GM21723 (cell line): Measurements from ENCODE around the gene BEGAIN.

ENCODE experiments used
- ATAC-seq: cut with Tn5 transposase; IDR thresholded peaks from one replicate; pipeline ENCODE4 v1.9.1; 2021; ENCODE audit warnings: mild to moderate bottlenecking, moderate library complexity; ENCODE audit not compliant: unreplicated experiment

The BEGAIN gene

GRCh38 chr14:100601914-100602313, 14.7 kb upstream of the BEGAIN start:
- ATAC-seq: no peak

- no peak for ATAC-seq
These were observed 13.8 kb upstream of the BEGAIN start for GRCh38 chr14:100601064-100601463.

DNA sequence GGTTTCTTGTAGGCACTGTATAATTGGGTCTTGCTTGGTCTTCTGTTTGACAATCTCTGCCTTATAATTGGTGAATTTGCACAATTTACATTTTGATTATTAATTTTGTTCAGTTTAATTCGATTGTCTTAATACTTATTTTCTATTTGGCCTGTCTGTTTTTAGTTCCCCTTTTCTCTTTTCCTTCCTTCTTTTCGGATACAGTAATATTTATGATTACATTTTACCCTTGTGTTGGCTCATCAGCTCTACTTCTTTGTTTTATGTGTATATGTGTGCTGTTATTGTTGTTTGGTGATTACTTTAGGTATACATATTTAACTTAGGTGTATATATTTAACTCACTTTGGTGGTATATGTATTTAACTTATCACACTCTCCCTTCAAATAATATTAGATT, 12.8 kb upstream of the BEGAIN start:
- no peak for ATAC-seq

- ATAC-seq: no peak
These were observed 7.4 kb upstream of the BEGAIN start for GRCh38 chr14:100594625-100594951.

- ATAC-seq: no peak
These were observed 6.8 kb upstream of the BEGAIN start for GRCh38 chr14:100593751-100594624.

DNA sequence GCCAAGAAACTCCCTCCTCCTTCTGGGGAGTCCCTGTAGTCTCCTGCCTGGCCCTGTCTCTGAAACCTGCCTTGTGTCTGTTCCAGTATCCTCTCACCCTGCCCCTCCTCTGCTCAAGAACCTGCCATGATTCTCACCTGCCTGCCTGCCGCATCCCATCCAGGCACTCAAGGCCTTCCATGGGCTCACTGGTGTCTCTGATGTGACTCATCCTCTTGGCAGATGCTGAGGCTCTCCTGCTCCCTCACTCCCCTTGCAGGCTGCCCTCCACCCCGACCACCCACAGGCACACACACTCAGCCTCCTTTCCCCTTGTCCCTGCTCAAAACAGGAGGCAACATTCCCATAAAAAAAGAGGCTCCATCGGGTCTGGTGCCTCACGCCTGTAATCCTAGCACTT, 5.8 kb upstream of the BEGAIN start:
- no peak for ATAC-seq

- ATAC-seq: no peak
These were observed 5.3 kb upstream of the BEGAIN start for GRCh38 chr14:100592461-100592891.

DNA sequence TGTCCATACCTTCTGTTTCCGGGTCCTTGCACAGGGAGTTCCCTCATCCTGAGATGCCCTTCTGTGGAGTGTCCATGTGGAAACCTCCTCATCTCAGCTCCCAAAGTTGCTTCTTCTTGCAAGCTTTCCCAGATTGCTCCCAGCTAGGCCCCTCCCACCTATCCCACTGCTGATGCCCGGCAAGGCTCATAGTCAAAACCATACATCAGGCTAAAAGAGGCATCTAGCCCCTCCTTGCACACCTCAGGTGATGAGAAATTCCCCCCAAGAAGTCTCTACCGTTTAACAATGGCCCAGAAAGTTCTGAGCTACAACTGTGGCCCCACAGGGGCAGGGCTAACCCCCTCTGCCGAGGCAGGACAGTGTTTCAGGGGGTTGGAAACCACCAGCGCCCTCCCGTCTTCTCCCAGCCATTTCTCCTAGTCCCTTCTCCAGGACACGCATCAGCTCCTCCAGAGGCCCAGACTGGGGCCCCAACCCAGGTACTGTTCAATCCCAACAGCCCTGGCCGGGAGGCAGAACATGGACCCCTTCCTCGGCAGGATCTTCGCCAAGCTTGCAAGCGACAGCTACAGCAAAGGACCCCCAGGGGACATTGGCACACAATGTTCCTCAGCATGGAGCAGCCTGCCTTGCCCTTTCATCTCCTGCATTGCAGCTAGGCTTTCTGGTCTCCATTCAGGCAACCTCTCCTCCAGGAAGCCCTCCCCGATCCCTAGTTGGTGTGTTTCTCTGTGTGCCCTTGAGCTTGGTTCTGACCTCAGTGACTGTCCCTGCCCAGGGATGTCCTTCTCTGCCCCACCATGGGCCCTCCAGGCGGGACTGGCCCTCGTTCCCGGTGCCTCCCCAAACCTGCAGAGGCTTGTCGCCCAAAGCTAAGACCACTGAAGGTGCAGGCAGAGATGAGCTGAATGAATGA, 4.5 kb upstream of the BEGAIN start:
- no peak for ATAC-seq

DNA sequence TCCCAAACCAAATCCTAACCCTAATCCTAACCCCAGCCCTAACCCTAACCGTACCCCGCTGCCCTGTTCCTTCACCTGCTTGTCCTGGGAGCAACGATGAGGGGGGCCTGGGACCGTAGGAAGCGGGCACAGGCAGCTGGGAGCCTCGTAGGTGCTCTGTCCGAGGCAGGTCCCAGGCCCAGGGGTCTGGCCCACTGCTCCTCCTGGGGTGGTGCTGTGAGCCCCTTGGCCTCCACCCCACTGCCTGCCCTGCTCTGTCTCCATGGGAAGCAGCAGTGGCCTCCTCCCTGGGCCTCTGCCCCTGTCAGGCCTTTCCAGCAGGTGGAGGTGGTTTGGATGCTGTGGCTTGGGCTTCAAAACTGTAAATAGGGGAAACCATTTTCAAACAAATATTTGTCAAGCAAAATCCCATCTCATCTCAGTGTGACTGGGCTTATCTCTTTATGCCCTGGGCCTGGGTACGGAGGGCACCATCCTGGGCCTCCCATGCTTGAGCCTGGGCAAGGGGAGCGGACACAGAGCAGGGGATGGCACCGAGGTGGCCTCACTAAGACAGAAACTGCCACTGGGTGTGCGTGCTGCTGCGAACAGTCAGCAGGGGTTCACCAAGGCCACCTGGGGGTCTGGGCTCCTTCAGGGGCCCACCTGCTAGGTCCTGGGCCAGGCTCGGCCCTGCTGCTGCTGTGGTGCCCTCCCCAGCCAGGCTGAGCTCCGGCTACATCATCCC, 3.7 kb upstream of the BEGAIN start:
- ATAC-seq: no peak

DNA sequence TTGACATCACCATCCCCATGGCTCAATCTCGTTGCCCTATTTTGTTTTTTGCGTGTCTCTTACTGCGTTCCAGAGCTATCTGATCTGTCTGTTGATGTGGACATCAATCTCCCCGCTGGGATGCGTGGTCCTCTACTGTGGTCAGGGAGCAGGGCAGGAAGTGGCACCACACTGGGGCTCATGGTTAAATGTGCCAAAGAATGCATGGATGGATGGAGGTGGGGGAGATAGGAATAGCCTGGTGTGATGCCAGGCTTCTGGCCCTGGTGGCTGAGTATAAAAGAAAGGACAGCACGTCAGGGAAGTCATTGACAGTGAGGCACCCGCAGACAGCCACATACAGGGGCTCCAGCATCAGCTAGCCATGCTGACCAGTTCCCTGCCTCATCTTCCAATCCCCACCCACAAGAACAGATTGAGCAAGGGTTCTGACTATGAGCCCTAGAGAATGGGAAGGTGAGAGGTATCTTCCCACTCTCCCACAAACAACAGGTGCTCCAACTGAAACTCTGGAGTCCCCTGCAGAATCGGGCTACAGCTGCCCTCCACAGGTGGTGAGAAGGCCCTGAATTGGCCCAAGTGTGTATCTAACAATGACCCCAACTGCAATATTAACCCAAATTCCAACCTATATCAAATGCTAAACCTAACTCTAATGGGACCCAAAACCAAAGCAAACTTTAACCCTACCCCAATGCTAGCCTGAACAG, 2.7 kb upstream of the BEGAIN start:
- no peak for ATAC-seq

- ATAC-seq: no peak
These were observed 2.0 kb upstream of the BEGAIN start for GRCh38 chr14:100589071-100589759.

GRCh38 chr14:100588671-100589070, 1.5 kb upstream of the BEGAIN start:
- no peak for ATAC-seq

GRCh38 chr14:100587763-100588411, 670 bp upstream of the BEGAIN start:
- ATAC-seq: no peak

DNA sequence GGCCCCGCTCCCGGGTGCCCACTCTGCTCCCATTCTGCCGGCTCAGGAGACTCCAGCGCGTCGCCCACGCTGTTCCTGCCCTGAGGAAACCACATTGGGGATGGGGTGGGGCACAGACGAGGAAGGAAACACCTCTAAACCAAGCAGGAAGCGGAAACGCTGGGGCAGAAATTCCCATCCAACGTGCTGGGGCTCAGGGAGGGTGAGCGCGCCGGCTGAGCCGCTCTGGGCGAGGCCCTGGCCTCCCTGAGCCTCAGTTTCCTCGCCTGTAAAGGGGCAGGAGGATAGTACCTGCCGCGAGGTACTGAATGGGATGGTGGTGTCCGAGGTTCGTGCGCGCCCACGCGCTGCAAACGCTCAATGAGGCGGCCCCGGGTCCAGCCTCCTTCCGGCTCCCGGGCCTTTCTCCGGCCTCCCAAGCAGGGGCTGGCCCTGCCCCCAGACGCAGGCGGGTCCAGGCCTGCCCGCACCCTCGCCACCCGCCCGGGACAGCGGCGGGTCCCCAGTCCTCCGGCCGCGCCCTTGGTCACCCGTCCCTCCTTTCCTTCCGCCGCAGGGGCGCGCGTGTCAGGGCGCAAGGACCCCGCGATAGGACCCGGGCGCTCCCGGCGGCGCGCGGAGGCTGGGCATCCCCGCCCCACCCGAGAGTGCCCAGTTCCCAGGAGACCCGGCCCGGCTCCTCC, 673 bp downstream of the BEGAIN start:
- no peak for ATAC-seq

- no peak for ATAC-seq
These were observed 1.1 kb downstream of the BEGAIN start for GRCh38 chr14:100586153-100586402.

DNA sequence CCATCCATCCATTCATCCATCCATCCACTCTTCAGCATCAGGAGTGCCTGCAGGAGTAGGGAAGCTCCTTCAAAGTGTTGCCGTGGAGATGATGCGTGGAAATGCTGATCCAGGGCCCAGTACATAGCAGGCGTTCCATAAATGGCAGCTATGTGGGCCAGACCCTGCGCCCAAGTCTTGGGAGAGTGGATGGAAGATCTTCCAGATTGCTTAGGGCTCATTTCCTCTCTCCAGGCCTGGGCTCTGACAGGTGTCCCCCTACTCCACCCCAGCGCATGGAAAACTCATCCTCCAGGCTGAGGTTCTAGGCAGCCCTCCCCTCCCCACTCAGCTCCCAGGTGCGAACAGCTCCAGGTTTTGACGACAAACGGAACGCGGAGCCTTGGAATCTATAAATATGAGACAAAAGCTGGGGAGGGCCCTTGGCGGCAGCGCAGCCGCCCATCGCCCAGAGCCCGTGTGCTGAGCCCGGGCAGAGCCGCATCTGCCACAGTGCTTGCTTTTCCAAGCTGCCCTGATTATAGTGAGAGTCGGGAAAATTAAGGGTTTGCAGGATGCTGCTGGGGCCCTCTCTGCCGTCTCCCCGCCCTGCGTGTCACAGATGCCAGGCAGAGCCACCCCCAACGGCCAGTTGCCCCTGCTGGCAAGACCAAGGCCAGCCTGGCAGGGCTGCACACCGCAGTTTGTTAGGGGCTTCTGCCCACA, 1.6 kb downstream of the BEGAIN start:
- no peak for ATAC-seq

DNA sequence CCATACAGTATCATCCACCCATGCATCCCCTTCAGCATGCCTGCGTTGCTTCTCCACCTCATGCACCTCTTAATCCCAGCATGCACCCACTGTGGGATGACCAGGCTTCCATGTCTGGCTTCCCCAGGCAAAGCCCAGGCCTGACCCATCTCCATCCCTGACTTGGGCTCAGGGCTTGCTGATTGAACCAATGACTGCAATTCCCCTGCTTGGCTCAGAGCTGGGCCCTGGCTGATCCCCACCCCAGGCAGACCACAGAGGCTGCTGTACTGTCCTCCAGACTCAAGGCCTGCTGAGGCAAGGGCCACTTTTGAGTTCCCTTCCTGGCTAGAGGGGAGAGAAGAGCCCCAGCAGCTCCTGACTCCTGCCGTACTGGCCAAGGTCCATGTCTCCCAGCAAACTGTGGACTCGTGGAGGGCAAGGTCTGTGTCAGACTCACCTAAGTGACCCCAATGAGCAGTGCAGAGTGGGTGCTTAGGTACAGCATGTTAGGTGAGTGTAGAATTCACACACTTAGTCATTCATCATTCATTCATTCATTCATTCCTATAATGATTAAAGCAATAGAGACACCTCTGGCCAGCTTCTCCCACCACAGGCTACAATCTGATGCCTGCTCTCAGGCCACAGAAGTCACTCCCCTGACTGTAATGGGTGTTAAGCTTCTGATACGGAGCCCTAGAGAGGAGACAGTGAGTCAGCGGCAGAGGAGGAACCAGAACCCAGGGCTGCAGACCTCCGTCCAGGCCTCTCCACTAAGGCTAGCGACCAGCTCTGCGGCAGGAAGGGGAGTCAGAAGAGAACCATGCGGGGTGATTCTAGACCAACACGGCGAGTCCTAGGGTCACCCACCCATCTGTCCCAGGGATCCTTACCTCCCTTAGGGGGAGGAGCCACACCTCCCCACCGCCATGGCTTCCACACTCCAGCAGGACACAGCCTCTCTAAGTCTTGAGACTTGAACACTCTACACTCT, 2.9 kb downstream of the BEGAIN start:
- ATAC-seq: no peak

DNA sequence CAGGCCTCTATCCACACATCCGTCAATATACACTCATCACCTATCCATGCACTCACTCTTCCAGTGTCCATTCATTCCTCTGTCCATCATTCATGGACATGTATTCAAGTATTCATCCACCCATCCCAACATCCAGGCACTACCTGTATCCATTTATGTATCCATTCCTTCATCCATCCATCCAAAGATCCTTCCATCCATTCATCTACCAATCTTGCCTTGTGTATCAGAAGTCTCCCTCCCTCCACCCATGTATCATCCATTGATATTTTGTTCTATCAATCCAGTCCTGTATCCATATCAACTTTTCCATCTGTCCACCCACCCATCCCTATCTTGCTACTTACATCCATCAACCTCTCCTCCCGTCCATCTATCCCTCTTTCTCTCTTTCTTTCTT, 4.0 kb downstream of the BEGAIN start:
- no peak for ATAC-seq
